Sigmoid colon (tissue), 4 donors: ENCODE measurements around the gene SNUPN.

ENCODE experiments used
- CTCF ChIP-seq, 4 experiments: fragments of 450-650 bp in 3 of 4; fragments of 200-600 bp in 1 of 4; IDR thresholded peaks; one replicate each; pipeline ENCODE4 v1.5.1; 2016 to 2019; ENCODE audit warnings: antibody characterized with exemption in 4 of 4, mild to moderate bottlenecking in 3 of 4, moderate library complexity in 2 of 4
- POLR2AphosphoS5 ChIP-seq, 4 donors: sonication (generic); formaldehyde crosslinking; IDR thresholded peaks; one replicate each; pipeline ENCODE4 v1.6.1; 2017; ENCODE audit warnings: antibody characterized with exemption in 4 of 4

- TF ChIP-seq CTCF (IDR thresholded peaks at IDR 0.05) = no peak
- no peak for TF ChIP-seq POLR2AphosphoS5 (IDR thresholded peaks at IDR 0.05)
Measured at GRCh38 chr15:75596703-75597345, 28.7 kb downstream of the SNUPN start.
